ENCODE data around the gene ACKR4. TPM values are rescaled to one million over a fixed set of nuclear protein-coding genes. Genes with fewer than 3 reads are reported as not detected.

Gene ACKR4
- total and polyA plus RNA-seq, 2 donors (not counting 3 experiments of a cell fraction or from before 2014, with no cell fraction given) = 3.2 to 14.3 TPM

DNA sequence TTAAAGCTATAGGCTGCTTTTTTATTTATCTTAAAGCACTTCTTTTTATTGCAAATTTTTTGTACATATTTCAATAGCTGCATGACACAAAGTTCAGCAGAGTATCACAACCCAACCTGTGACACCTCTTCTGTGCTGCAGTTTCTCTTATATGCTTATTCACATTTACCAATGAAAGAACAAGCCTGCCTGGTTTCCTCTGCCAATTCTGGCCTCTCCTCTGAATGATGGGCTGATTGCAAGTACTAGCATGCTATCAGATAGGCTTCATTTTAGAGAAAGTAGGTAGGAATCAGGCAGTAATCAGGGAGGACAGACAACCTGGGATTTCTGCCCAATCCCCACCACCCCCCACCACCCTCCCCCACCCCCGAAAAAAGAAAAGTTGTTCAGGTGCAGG lies 26.6 kb downstream of the ACKR4 start:
- CTCF ChIA-PET = interaction anchor here (0.9 to 1.6 kb wide), 10 partner anchors 12 to 88 kb away, joined by 3 to 9 read pairs (median 5); partner anchors contain the start of gene ACKR4
- Histone ChIP-seq H3K9me1 (replicated peaks; ENCODE audit: control insufficient read depth, extremely low read depth, insufficient read depth, low read length) (no peaks in the 10 kb centered on the region), H3K4me3 (replicated peaks in 1 of 3; ENCODE audit: insufficient read depth in 1 of 3, low read depth in 1 of 3, low read length in 3 of 3) (no peak overlapping the region), H3K36me3 (ENCODE audit: control insufficient read depth in 2 of 2, extremely low read depth in 1 of 2, insufficient read depth in 2 of 2, low read length in 2 of 2) (peaks cover 0 to 2% of the 10 kb centered on the region in 2 experiments), H3K4me1 (ENCODE audit: control insufficient read depth, extremely low read depth, insufficient read depth, low read length) (peaks cover 33% of the 10 kb centered on the region), H3K4me2 (ENCODE audit: insufficient read depth, low read length) (no peak overlapping the region), H3K27ac (ENCODE audit: insufficient read depth, low read depth, low read length) (peak overlapping the region; percentile 85), H3K9me3 (replicated peaks; ENCODE audit: control insufficient read depth, insufficient read depth, low read length) (no peaks in the 10 kb centered on the region), H4K20me1 (replicated peaks; ENCODE audit: control insufficient read depth, extremely low read depth, insufficient read depth, low read length) (no peaks in the 10 kb centered on the region), H3K27me3 (ENCODE audit: control insufficient read depth in 2 of 2, insufficient read depth in 2 of 2, low read length in 2 of 2) (no peaks in the 10 kb centered on the region), H2AFZ (ENCODE audit: low read depth, low read length) (no peak overlapping the region), H3K79me2 (ENCODE audit: control insufficient read depth, insufficient read depth, low read length) (no peaks in the 10 kb centered on the region), H3K9ac (replicated peaks; ENCODE audit: extremely low read depth, insufficient read depth, low read length) (peak overlapping the region; percentile 61)
- no peak for FAIRE-seq
- POLR2A ChIA-PET = interaction anchor here (0.6 kb wide), 1 partner anchor 9 kb away, joined by 3 read pairs; no protein-coding TSS in a partner anchor
- BruUV-seq (replicated peaks) = no TSS peak
- DNase-seq (ENCODE audit: low read depth, low spot score) = no peak
- TF ChIP-seq, protein P1, sequence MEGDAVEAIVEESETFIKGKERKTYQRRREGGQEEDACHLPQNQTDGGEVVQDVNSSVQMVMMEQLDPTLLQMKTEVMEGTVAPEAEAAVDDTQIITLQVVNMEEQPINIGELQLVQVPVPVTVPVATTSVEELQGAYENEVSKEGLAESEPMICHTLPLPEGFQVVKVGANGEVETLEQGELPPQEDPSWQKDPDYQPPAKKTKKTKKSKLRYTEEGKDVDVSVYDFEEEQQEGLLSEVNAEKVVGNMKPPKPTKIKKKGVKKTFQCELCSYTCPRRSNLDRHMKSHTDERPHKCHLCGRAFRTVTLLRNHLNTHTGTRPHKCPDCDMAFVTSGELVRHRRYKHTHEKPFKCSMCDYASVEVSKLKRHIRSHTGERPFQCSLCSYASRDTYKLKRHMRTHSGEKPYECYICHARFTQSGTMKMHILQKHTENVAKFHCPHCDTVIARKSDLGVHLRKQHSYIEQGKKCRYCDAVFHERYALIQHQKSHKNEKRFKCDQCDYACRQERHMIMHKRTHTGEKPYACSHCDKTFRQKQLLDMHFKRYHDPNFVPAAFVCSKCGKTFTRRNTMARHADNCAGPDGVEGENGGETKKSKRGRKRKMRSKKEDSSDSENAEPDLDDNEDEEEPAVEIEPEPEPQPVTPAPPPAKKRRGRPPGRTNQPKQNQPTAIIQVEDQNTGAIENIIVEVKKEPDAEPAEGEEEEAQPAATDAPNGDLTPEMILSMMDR (IDR thresholded peaks at IDR 0.05; ENCODE audit: extremely low read depth in 1 of 2, insufficient read depth in 1 of 2, low read depth in 1 of 2, low read length in 2 of 2) = no peak
- no peak for TF ChIP-seq POLR2AphosphoS5 (IDR thresholded peaks at IDR 0.05; ENCODE audit: insufficient read depth, low read depth, low read length)
- TF ChIP-seq, protein P2, sequence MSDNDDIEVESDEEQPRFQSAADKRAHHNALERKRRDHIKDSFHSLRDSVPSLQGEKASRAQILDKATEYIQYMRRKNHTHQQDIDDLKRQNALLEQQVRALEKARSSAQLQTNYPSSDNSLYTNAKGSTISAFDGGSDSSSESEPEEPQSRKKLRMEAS (IDR thresholded peaks at IDR 0.05; ENCODE audit: insufficient read depth, insufficient read length) = no peak
- no peak for TF ChIP-seq FOS (IDR thresholded peaks at IDR 0.05; ENCODE audit: borderline replicate concordance, insufficient read depth, low read length)
- no peak for TF ChIP-seq GATA2 (IDR thresholded peaks at IDR 0.05; ENCODE audit: insufficient read depth, insufficient read length, low read depth, low read length)
- dilution Hi-C loops (cut with MboI; ENCODE audit: extremely low pct_ligation_motif_present, low sequenced_read_pairs) (no loop called here), intact Hi-C loops (cut with micrococcal nuclease) (no loop called here)
